Hematopoietic multipotent progenitor cell treated with erythropoietin and hydrocortisone succinate and interleukin-3 and kit ligand, for 6 days (in vitro differentiated cells): ENCODE measurements around the gene TAS2R10.
"Not testable (repeated sequence)": the region's sequence is repeated elsewhere in the genome, so short reads cannot be mapped to it uniquely, and the experiment has no call there.

Experiments
- DNase-seq: peaks from one replicate; pipeline ENCODE4 v3.0.0-alpha.2; 2015

TAS2R10 gene, protein sequence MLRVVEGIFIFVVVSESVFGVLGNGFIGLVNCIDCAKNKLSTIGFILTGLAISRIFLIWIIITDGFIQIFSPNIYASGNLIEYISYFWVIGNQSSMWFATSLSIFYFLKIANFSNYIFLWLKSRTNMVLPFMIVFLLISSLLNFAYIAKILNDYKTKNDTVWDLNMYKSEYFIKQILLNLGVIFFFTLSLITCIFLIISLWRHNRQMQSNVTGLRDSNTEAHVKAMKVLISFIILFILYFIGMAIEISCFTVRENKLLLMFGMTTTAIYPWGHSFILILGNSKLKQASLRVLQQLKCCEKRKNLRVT

DNA sequence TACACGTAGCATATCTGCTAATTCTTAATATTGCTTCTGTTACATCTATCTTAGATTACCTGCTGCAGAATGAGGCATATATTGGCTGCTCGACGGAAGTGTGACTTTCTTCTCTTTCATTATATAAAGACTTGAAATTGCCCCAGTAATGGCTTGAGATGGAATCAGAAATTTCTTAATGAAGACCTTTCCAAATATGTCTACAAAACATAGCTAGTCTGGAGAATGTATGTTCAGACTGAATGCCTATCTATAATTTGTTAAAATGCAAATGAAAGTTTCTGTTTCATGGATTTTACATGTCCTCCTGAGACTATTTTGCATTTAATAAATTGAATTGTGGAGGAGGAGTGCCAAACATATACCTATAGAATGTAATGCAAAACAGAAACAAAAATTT is at the start of gene TAS2R10:
TAS2R10 (minus strand) TSS at position 101 of the 400 bp plus-strand sequence; CDS start at position 12, 89 bp downstream.
- no peak for DNase-seq

GRCh38 chr12:10873378-10873777 is 47.2 kb upstream of the TAS2R10 start:
- DNase-seq, result no peak

GRCh38 chr12:10867381-10867780 is 41.2 kb upstream of the TAS2R10 start:
- DNase-seq, result no peak

- DNase-seq, result no peak
These were observed 37.5 kb upstream of the TAS2R10 start for GRCh38 chr12:10863512-10864218.

GRCh38 chr12:10861366-10861765 is 35.2 kb upstream of the TAS2R10 start:
- no peak for DNase-seq

DNA sequence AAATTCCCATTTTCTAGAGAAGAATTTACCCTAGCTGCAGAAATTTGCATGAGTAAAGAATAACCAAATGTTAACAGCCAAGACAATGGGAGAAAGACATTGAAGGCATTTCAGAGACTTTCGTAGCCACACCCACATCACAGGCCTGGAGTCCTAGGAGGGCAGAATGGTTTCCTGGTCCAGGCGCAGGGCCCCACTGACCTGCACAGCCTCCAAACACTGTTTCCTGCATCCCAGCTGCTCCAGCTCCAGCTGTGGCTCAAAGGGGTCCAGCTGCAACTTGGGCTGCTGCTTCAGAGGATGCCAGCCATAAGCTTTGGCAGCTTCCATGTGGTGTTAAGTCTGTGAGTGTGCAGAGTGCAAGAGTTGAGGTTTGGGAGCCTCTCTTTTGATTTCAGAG is 29.6 kb upstream of the TAS2R10 start:
- DNase-seq, result no peak

- DNase-seq, result no peak
These were observed 27.6 kb upstream of the TAS2R10 start for GRCh38 chr12:10853776-10854175.

DNA sequence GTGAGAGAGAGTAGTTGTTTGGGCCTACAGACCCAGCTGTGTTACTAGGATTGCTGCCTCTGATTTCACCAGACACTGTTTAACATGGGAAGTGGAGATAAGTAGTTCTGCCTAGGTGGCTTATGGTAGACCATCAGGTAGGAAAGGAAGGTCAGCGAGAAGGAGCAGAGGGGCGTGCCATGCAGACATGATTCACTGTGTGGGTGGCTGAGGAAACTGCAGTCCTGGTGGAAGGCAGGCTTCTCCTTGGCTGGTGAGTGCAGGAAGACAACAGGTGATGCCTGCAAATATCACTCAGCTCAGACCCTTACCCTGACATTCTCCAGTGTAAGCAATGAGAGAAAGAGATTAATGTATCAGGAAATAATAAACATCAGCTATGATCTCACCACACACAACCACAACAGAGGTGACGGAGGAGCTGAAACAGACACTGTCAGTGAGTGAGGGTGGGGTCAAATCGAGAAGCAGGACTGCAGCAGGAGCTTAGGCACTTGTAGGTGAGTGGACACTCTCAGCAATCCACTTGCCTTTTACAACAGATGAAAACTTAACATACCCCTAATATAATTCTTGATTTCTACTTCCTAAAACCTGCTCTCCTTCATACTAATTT is 25.2 kb upstream of the TAS2R10 start:
- DNase-seq, result no peak

GRCh38 chr12:10849425-10849878 is 23.3 kb upstream of the TAS2R10 start, which contains the start of gene PRR4:
Gene PRR4, minus strand, starts transcription at chr12:10849475. Its CDS starts 38 bp downstream, at chr12:10849437.
- no peak for DNase-seq

DNA sequence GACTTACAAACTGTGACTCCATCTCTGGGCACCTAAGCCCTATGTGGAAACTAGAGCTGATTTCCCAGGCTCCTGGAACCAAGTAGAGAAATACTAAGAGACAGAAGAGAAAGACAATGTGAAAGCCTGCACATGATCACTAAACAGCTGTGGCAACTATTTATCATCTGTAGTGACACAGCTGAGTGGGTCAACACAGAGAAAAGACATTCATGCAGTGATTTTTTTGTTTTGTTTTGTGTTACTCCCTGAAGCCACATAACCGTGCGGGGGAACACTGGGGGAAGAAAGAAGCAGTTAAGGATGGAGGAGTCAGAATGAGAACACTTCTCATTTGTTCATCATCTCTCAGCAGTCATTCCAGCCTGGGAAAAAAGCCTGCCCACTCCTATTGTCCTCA is 21.6 kb upstream of the TAS2R10 start:
- no peak for DNase-seq

- DNase-seq, result no peak
These were observed 16.7 kb upstream of the TAS2R10 start for GRCh38 chr12:10842862-10843261.

- DNase-seq, result no peak
These were observed 12.3 kb upstream of the TAS2R10 start for GRCh38 chr12:10838461-10838860.

- no peak for DNase-seq
These were observed 3.8 kb upstream of the TAS2R10 start for GRCh38 chr12:10829994-10830393.

DNA sequence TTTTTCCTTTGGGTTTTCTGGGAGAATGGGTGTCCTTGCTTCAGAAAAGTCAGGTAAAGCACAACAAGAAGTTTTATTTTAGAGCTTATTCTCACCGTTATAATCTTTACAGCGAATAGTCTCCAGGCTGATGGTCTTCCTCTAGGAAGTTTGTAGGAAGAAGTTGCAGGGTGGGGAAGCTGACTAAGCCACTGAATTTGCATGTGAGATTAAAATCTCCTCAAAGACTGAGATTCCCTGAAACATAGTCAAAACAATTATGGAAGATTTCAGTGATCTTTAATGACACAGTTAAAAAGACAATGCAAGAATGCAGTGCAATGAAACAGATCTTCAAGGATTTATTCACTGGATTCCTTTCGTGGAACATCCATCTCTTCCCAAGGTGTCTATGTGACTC is 1.2 kb downstream of the TAS2R10 start:
- DNase-seq, result no peak

GRCh38 chr12:10811883-10812536 is 14.1 kb downstream of the TAS2R10 start:
- no peak for DNase-seq

DNA sequence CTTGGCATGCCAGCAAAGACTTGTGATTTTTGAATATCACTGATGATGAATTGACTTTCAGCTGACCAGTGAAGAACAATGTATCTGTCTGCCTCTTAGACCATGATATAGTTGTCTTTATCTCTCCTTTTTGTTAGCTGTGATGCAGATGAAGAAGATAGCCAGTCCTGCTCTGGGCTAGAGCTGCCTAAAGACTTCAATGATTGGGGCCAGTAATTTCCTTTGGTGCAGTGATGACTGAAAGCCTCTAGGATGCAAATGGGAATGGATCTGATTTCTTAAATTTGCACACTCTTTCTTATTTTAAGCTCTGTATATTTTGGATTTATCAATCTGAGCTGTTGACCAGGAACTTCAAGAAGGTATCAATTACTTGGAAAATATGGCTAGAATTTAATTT is 16.1 kb downstream of the TAS2R10 start, which contains the start of gene TAS2R9:
TAS2R9 (minus strand) TSS at position 101 of the 400 bp plus-strand sequence; CDS start at position 8, 93 bp downstream.
- no peak for DNase-seq

GRCh38 chr12:10807186-10807585 is 19.0 kb downstream of the TAS2R10 start, which contains the start of gene TAS2R8:
Gene TAS2R8, minus strand, starts transcription at chr12:10807286. Its CDS starts 306 bp downstream, at chr12:10806980.
- DNase-seq, result no peak

DNA sequence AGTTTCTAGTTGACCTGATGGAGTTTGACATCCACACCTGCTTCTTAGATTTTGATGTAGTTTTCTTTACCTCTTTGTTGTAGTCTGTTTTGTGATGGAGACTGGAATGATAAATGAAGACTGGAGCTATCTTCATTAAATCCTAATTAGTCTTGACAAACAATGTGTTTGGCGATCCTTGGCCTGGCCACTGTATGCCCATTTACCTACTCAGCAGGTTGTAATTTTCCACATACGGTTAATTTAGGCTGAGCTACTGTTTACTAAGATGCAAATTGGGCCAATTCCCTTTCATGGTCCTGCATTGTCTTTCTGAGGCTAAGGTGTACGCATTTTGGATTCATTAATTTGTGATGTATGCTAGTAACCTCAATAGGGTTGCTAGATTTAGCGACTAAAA is 23.6 kb downstream of the TAS2R10 start, which contains the start of gene TAS2R7:
TAS2R7 (minus strand) TSS at position 41 of the 400 bp plus-strand sequence. CDS start 57 bp downstream, outside the sequence.
- DNase-seq, result no peak

DNA sequence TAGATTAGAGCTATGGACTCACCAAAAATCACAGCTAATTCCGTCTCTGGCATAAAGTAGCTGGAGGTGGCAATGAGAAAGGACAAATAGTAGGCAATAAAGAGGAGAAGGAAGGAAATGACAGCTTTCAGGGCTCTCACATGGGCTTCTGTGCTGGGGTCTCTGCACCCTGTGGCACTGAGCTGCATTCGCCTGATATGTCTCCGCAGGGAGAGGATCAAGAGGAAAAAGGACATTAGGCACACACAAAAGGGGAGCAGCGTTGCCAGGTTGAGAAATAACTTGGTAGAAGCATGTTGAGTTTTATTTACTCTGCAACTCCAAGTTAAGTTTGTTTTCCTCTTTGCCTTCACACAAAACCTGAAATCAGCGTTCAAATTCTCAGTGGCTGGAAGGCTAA is 24.4 kb downstream of the TAS2R10 start:
- no peak for DNase-seq

GRCh38 chr12:10794222-10794621 is 31.9 kb downstream of the TAS2R10 start:
- no peak for DNase-seq

GRCh38 chr12:10791769-10792168 is 34.4 kb downstream of the TAS2R10 start:
- DNase-seq, result not testable (repeated sequence)

- DNase-seq, result no peak
These were observed 42.9 kb downstream of the TAS2R10 start for GRCh38 chr12:10783252-10783651.

- peak; percentile 10 for DNase-seq
These were observed 47.1 kb downstream of the TAS2R10 start for GRCh38 chr12:10779103-10779502.
